GM21367 (cell line): Measurements from ENCODE around the gene HMOX2.

ENCODE experiments used
- ATAC-seq: cut with Tn5 transposase; IDR thresholded peaks from one replicate; pipeline ENCODE4 v1.9.1; 2021; ENCODE audit not compliant: unreplicated experiment

HMOX2 gene

DNA sequence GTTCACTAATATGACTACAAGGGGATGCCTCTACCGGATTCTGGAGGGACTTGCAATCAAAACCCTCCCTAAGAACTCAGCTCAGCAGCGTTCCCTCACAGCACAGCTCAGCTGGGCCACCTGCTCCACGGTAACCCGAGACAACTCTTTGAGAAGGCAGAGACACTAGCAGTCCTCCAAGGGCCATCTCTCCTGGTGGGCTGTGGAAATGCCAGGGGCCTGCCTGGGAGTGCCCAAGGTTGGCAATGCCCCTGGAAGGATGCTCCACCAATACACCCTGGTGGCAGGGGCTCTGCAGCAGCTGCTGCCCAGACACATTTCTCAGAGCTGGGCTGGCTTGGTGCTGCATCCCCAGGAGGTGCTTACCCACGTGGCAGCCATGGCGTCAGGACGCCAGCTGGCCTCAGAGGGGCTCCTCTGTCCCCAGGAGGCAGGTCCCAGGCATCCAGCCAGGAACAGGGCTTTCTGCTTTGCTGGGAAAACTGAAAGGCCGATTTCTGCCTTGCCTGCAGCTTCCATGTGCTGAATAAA, 45.9 kb downstream of the HMOX2 start:
- ATAC-seq = no peak

DNA sequence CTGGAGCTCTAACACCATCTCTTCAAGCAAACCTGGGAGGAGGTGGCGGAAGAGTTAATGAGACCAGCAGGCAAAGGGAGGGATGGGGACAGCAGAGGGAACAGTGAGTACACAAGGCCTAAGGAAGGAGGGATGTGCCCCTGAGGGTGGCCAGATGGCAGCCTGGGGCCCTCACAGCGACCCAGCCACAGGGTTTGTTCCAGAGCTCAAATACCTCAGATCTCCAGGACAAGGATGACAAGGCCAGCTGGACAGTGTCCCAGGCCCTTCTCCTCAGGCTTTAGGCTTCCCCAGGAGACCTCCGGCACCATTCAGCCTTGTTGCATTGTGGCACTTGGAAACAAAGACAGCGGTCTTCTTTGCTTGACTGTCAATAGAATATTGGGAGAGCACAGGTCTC, 47.5 kb downstream of the HMOX2 start:
- no peak for ATAC-seq

DNA sequence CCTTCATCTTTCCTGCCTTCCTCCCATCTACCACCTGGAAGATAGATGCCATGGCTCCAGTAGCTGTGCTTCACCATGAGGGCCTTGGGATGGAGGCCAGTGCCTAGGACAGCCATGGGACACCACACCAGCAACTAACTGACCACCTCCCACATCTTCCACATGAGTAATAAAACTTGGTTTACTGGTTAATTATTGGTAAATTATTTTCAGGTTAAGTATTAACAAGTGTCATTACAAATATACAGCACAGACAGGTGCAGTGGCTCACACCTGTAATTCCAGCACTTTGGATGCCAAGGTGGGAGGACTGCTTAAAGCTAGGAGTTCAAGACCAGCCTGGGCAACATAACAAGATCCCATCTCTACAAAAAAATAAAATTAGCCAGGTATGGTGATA, 48.4 kb downstream of the HMOX2 start:
- no peak for ATAC-seq

DNA sequence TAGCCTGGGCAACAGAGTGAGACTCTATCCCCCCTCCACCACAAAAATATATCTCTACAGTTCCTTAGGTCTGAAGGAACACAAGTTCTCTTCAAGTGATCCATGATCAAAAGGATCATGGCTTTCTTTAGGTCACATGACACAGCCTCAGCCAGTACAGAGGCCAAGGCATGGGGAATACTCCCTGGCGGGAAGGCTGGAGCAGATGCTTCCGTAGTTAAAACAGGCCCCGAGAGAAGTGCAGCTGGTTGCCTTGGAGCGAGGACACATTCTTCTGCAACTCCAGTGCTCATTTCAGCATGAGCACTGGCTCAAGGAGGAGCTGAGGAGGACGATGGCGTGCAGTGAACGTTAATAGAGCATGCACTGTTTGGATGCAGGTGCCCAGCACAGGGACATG, 48.9 kb downstream of the HMOX2 start:
- ATAC-seq = no peak

DNA sequence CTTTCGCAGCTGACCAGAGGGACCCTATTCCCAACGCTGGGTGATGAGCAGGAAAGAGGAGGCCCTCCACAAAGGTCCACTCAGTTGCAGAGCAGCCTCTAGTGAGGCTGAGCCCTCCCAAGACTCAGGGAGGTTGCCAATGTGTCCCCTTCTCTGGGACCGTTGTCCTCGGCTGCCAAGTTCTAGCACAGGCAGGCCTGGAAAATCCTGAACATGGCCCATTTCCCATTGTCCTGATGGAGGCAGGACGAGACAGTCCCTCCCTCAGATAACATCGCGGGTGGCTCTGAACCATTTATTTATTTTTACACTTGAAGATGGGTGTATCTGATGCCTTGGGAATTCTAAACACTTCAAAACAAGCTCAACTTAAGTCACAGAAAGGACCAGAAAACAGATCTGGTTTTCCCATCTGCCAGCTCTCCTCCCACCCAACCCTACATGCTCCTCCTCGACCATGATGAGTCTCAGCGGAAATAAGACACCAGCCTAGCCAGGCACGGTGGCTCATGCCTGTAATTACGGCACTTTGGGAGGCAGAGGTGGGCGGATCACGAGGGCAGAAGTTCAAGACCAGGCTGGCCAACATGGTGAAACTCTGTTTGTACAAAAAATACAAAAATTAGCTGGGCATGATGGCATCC, 49.6 kb downstream of the HMOX2 start:
- no peak for ATAC-seq

DNA sequence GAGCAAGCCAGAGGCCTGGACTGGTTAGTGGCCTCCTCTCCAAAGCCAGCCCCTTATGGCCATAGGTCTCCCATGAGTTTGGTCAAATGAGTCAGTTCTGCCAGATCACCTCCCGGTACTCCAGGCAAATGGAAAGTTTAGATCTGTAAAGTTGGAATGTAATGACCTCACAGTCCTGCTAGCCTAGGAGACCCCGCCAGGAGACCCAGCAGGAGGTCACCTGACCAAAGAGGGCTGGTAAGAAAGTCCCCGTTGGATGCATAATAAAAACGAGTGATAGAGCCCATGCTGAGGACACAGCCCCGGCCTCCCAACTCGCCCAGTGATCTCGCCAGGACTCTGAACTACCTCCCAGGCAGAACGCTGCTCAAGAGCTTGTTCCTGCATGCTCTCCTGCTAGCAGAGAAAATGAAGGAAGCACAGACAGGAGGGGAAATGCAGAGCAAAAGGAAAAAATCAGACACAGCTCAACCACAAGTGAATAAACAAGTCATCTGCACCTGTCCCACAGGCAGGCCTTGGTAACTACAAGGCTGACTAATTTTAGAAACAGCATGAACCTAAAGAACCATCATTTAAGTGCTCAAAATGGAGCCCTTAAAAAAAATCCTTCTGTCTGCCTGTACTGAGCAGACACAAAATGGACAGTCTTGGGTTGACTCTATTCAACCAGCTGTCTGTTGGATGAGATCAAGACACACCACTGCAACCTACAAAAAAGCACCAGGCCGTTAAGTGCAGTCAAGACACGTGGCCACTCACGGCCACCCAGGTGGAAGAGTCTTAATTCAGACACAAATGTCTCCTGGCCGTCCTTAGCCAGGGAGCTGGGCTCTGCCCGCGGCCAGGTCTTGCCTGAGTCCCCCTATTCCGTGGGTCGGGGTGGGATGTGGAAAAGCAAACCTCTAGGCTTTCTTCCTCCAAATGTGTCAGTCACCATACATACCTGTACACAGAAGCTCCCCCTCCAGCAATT, 53.2 kb downstream of the HMOX2 start:
- no peak for ATAC-seq

DNA sequence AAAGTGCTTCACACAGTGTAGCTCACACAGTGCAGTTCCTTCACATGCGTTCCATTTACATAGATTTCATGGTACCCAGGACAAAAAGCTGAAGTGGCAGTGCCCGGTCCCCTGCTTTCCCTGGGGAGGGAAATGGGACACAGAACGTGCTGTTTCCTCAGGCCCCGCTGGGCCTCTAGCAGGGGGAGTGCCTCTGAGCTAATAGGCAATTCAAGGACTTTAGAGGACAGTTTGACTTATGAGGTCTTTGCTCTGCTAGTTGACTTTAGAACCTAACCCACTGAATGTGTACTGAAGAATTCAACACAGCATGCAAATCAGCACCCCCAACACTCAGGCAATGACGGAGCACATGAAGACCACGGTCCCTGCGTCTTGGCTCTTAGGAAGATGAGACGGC, 55.6 kb downstream of the HMOX2 start:
- no peak for ATAC-seq

DNA sequence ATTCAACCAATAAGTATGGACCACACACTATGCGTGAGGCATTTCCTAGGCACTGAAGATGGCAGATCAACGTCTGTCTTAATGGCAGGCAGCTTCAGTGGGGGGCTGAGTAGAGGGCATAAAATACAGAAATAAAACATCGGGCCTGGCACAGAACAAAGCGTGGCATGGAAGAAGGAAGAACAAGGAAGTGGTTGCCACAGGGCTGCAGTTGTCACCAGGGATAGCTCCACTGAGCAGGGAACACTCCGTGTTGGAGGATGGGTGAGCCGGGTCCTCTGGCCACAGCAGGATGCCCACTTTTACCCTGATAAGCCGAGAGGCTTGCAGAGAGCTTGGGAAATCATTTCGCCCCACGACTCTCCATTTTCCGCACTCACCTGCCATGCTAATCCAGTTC, 56.0 kb downstream of the HMOX2 start:
- no peak for ATAC-seq

DNA sequence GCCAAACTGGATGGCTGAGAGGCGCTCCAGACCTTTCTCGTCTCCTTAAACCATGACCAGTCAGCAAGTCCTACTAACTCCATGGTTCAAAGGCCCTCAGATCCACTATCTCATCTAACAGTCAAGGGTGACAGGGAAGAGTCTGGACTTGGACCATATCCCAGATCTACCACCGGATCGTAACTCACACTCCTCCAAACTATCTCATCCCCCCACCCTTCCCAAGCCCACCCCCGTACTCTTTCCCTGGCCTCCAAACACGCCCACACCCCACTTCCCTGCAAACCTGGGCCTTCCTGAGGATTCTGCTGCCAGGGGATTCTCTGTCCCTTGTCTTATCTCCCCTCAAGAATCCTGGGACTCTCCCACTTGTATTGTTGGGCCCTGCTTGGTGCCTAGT, 57.3 kb downstream of the HMOX2 start:
- ATAC-seq = no peak

DNA sequence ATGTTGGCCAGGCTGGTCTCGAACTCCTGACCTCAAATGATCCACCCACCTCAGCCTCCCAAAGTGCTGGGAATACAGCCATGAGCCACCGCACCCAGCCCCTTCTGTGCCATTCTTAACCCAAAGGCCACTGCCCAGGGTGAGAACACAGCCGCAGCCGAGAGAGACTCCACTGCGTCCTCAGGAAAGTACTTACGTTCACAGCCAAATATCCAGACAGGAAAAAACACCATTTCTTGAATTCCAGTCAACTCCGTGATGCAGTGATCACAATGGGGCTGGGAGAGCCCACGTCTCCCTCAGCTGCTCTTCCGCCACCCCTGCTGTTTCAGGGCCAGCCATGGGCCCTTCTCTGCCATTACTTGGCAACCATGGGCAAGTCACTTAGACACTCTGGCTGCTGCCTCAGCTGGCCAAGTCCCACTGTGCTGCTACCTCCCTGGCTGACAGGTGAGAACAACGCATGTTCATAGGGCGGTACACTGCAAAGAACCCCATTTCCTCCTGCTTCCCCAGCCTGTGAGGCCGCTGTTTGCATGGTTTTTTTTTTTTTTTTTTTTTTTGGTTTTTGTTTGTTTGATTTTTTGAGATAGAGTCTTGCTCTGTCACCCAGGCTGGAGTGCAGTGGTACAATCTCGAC, 58.1 kb downstream of the HMOX2 start:
- ATAC-seq = no peak

DNA sequence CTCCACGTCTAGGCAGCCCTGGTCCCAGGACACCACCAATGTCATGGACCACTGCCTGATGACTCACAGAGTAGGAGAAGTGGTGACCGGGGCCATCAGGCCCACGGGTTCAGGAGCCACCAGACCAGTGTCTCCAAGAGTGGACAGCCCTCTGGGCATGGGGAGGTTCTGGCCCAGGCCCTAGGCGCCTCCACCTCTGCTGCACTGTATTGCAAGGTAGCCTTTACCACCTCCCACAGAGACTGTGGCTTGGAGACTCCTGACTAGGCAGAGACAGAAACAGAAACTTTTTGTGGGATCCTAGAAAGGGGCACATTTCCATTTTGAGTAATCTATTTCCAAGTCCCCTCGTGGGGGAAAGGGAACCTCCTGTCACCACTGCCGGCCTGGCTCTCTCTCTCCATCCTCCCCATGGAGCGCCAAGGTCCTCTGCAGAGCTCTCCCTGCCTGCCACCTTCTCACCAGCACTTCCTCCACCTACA, 59.5 kb downstream of the HMOX2 start:
- no peak for ATAC-seq

DNA sequence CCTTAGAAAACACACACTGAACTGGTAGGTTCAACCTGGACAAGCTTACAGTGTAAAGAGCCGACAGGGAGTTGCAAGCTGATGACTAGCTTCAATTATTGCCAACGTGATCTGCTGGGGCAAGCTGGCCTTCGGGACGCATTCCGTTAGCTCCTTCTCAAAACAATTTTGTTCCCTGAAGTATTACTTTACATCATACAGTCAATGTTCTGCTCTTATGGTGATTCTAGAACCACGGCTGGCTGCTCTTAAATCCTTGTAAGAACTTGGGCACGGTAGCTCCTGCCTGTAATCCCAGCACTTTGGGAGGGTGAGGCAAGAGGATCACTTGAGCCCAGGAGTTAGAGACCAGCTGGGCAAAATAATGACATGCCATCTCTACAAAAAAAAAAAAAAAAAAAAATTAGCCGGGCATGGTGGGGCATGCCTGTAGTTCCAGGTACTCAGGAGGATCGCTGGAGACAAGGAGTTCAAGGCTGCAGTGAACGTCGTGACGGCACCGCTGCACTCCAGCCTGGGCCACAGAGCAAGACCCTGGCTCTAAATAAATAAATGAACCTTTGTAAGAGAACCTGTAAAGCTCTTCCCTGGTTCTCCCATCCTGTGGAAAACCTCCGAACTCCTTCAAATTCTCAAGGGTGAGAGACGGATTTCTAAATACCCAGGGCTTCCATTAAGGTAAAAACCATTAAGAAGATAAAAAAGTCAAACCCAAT, 60.4 kb downstream of the HMOX2 start:
- no peak for ATAC-seq

DNA sequence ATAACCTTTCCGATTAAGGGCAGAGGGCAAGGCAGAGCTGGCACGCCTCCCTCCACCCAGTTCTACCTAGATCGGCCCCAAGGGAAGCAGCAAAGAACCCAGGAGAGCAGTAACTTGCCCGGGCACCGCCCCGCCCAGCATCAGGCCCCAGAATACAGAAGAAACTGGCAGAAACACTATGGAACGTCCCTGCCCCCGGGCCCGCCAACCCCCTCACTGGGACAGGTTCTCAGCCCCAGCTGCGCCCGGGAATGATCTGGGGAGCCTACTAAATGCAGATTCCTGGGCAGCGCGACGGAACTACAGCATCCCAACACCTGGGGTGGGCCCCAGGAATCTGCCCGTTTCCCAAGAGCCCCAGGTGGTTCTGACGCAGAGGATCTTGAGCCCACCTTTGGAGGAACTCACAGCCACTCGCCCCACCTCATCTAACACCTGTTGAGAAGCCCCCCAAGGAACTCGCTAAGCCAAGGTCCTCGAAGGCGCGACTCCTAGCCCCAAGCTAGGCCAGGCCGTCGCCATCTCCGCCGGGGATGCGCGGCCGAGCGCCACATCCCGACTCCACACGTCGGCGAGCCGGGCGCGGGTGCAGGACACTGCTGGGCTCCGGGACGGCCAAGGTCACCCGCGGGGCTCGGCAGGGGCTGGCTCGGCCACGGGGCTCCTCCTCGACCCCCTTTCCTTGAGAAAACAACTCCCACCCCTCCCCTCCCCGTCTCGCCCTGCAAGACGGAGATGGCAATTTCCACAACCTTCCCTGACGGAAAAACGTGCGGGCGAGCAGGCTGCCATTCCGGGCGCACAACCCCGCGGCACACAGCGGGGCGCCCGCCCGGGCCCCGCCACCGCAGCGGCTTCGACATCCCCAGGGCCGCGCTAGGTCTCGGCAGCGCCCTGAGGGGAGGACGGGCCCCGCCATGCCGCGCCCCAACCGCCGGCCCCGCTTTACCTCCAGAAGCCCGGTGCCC, 61.5 kb downstream of the HMOX2 start:
- ATAC-seq = peak; percentile 13

DNA sequence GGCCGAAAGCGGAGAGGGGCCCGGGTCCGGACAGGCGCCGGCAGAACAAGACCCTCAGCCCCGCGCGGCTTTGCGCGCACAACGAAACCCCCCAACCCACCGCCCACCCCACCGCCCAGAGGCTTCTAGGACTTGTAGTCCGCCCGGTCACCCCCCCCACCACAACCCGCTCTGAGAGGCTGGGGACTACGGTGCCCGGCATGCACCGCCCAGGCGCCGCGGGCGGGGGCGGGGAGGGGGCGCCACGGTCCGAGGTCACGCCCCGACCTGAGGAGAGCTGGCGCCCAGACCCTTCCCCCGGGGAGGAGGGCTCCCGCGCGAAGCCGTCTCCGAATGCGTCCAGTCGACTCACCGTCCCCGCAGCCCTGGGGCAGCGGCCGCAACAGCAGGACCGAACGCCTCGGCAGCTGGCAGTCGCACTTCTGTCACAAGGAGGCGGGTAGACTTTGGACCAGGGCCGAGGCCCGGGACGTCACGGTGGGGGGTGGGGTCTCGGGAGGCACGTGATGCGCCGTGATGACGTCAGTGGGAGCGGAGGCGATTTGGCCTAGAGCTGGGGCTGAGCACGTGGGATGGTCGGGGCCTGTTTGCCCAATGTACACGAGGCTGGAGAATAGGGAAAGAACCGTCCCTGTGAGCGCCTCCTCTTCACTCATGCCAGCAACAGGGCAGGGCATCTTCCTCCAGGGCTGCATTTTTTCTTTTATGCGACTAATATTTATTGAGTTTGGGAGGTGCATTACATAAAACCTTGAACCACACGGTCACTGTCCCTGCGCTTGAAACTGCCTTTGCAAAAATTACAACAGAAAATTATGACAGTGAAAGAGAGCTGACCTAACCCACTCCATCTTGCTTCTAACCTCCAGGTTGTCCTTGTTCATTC, 62.4 kb downstream of the HMOX2 start, which contains the start of gene CDIP1:
CDIP1 (minus strand) TSS at position 424 of the 886 bp plus-strand sequence. CDS start 24,643 bp downstream, outside the sequence.
- ATAC-seq = peak; percentile 62

DNA sequence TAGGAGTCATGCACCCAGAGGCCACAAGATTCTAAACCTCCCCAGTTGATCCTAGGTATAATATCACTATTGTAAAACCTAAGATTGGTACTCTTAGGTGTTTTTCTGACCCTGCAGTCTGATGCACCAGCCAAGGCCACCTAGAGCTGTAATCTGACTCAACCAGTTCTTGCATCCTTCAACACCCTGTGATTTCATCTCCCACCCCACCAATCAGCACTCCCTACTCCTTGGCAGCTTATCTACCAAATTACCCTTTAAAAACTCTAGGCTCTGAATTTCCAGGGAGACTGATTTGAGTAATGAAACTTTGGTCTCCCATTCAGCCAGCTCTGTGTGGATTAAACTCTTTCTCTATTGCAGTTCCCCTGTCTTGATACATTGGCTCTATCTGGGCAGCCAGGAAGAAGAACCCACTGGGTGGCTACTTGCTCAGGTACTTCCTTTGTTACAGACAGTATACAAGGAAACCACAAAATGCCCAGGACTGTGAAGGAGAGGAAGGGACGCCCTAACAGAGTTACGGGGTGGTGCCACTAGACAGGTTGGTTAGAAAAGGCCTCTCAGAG, 63.6 kb downstream of the HMOX2 start:
- no peak for ATAC-seq

DNA sequence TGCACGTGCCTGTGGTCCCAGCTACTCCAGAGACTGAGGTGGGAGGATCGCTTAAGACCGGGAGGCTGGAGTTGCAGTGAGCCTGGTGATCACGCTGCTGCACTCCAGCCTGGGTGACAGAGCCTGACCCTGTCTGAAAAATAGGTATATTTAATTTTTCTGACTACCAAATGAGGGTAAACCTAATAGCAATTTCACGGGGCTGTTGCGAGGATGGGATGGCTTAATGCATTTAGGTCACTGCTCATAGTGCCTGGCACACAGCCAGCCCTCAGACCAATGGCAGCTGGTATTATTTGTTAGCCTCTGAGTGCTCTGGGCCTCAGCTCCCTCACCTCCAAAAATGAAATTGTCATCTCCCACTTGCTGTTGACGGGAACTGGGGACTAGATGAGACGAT, 68.3 kb downstream of the HMOX2 start:
- no peak for ATAC-seq

DNA sequence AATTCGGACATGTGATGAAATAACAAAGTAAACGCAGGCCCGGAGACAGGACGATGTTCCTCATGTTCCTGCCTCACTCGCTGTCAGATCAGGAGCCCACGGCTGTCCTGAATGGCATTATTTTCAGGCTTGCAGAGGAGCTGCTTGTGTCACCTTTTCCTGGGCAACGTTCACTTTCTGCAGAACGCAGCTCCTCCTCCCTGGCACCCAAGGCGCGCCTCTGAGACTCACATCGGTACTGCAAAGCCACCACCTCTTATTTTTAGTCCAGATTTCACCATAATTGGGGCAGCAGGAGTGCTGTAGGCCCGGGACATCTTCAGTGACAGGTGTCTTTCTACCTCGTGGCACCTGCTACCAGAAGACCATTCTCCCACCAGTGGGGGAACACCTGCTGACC, 71.9 kb downstream of the HMOX2 start:
- ATAC-seq = no peak

DNA sequence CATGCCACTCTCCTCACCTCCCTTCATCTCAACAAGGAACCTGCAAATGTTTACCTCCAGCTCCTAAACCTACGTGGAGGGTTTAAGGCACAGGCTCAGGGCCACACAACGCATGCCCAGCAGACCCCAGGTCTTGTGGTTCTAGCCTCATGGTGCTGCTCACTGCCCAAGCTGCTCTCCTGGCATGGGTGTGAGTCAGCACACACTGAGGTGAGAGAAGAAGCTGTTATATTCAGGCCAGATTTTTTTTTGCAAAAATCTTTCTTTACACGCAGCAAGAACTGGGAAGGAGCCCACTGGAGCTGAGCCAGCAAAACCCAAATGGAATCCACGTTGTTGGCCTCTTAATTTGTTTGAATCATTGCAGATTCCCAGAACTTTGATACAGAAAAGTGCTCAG, 74.4 kb downstream of the HMOX2 start:
- ATAC-seq = no peak
